Measurements from ENCODE around the gene TLE7.

TLE7 gene

GRCh38 chr16:71410146-71410545 lies 31.7 kb downstream of the TLE7 start:
- TF ChIP-seq CTCF (IDR thresholded peaks at IDR 0.05; ENCODE audit: insufficient read depth, low read depth, low read length, missing control alignments) = no peak
- H3K4me3 ChIP-seq (ENCODE audit: low read length) = no peak overlapping the region
- no peak for DNase-seq (ENCODE audit: low read depth)

- DNase-seq (ENCODE audit: low read depth) = no peak
- H3K4me3 ChIP-seq (ENCODE audit: low read length) = no peak overlapping the region
- no peak for TF ChIP-seq CTCF (IDR thresholded peaks at IDR 0.05; ENCODE audit: insufficient read depth, low read depth, low read length, missing control alignments)
These were observed 32.7 kb downstream of the TLE7 start for GRCh38 chr16:71409011-71409775.

- DNase-seq (ENCODE audit: low read depth) = no peak
- no peak for TF ChIP-seq CTCF (IDR thresholded peaks at IDR 0.05; ENCODE audit: insufficient read depth, low read depth, low read length, missing control alignments)
- H3K4me3 ChIP-seq (ENCODE audit: low read length) = no peak overlapping the region
These were observed 33.3 kb downstream of the TLE7 start for GRCh38 chr16:71408536-71408935.

- no peak for TF ChIP-seq CTCF (IDR thresholded peaks at IDR 0.05; ENCODE audit: insufficient read depth, low read depth, low read length, missing control alignments)
- no peak for DNase-seq (ENCODE audit: low read depth)
- H3K4me3 ChIP-seq (ENCODE audit: low read length) = no peak overlapping the region
These were observed 34.1 kb downstream of the TLE7 start for GRCh38 chr16:71407731-71408130.

- H3K4me3 ChIP-seq (ENCODE audit: low read length) = no peak overlapping the region
- DNase-seq (ENCODE audit: low read depth) = no peak
- no peak for TF ChIP-seq CTCF (IDR thresholded peaks at IDR 0.05; ENCODE audit: insufficient read depth, low read depth, low read length, missing control alignments)
These were observed 35.1 kb downstream of the TLE7 start for GRCh38 chr16:71406724-71407123.

GRCh38 chr16:71406316-71406715 lies 35.5 kb downstream of the TLE7 start:
- no peak overlapping the region for H3K4me3 ChIP-seq (ENCODE audit: low read length)
- no peak for TF ChIP-seq CTCF (IDR thresholded peaks at IDR 0.05; ENCODE audit: insufficient read depth, low read depth, low read length, missing control alignments)
- DNase-seq (ENCODE audit: low read depth) = no peak

GRCh38 chr16:71404364-71404763 lies 37.5 kb downstream of the TLE7 start:
- no peak for DNase-seq (ENCODE audit: low read depth)
- TF ChIP-seq CTCF (IDR thresholded peaks at IDR 0.05; ENCODE audit: insufficient read depth, low read depth, low read length, missing control alignments) = no peak
- H3K4me3 ChIP-seq (ENCODE audit: low read length) = no peak overlapping the region

Data from epithelial cell of esophagus (primary cell).